Natural killer cell (primary cell): ENCODE measurements around the gene TAGLN2. TPM values are rescaled to one million over a fixed set of nuclear protein-coding genes. Genes with fewer than 3 reads are reported as not detected.

Source experiments
- ATAC-seq, 3 donors: fragments of 150-1000 bp in 2 of 3; fragments of 200-7000 bp in 1 of 3; cut with Tn5 transposase; 1 replicate in 1 of 3; 2 replicates in 2 of 3; pipeline ENCODE4 v1.10.0; 2021; ENCODE audit warnings: mild to moderate bottlenecking in 2 of 3, moderate library complexity in 2 of 3
- DNase-seq, 2 donors: peaks; one replicate each; pipeline versions ENCODE4 v3.0.0 to v3.0.0-alpha.2; 2013 to 2021; ENCODE audit warnings: mixed read lengths in 1 of 2
- H3K27ac ChIP-seq: one replicate; pipeline ENCODE4 v1.5.1; 2013; ENCODE audit warnings: mild to moderate bottlenecking, low read length
- H3K27me3 ChIP-seq: one replicate; pipeline ENCODE4 v1.6.1; 2013; ENCODE audit warnings: low read length; ENCODE audit not compliant: control insufficient read depth, insufficient read depth
- H3K36me3 ChIP-seq: one replicate; pipeline ENCODE4 v1.6.1; 2013; ENCODE audit warnings: low read length; ENCODE audit not compliant: control insufficient read depth, insufficient read depth
- H3K4me1 ChIP-seq: one replicate; pipeline ENCODE4 v1.6.1; 2013; ENCODE audit warnings: low read length; ENCODE audit not compliant: control insufficient read depth, insufficient read depth
- H3K4me3 ChIP-seq: one replicate; pipeline ENCODE4 v1.5.1; 2013; ENCODE audit warnings: low read length
- H3K9me3 ChIP-seq: one replicate; pipeline ENCODE4 v1.6.1; 2013; ENCODE audit warnings: low read length; ENCODE audit not compliant: control insufficient read depth, insufficient read depth
- H3K27ac Mint-ChIP-seq, 2 donors: one replicate each; pipeline ENCODE4 v1.8.0; 2022; ENCODE audit warnings: mild to moderate bottlenecking in 2 of 2, mixed read lengths in 2 of 2, moderate library complexity in 1 of 2
- H3K27me3 Mint-ChIP-seq, 2 donors: one replicate each; pipeline ENCODE4 v1.8.0; 2022; ENCODE audit warnings: low read depth in 2 of 2, mixed read lengths in 2 of 2
- H3K36me3 Mint-ChIP-seq: one replicate; pipeline ENCODE4 v1.8.0; 2022; ENCODE audit warnings: mixed read lengths
- H3K4me1 Mint-ChIP-seq, 2 donors: one replicate each; pipeline ENCODE4 v1.8.0; 2022; ENCODE audit warnings: mixed read lengths in 2 of 2
- H3K4me3 Mint-ChIP-seq: one replicate; pipeline ENCODE4 v1.8.0; 2022; ENCODE audit warnings: mild to moderate bottlenecking, moderate library complexity, mixed read lengths
- H3K9me3 Mint-ChIP-seq, 2 donors: one replicate each; pipeline ENCODE4 v1.8.0; 2022; ENCODE audit warnings: mixed read lengths in 2 of 2
- CTCF ChIP-seq: fragments of 200-600 bp; IDR thresholded peaks from one replicate; pipeline ENCODE4 v1.8.0; 2022; ENCODE audit warnings: antibody characterized with exemption
- WGBS: methylation state at CpG from one replicate; pipeline ENCODE4 v1.1.7; 2013; ENCODE audit warnings: missing lambda C conversion rate; ENCODE audit not compliant: insufficient coverage; 5-methylcytosine and 5-hydroxymethylcytosine counted together
- intact Hi-C: fragments of 100-400 bp; cut with micrococcal nuclease; formaldehyde crosslinking; loops from one replicate; pipeline ENCODE4 v1.14.2; 2022
- total RNA-seq, 4 donors: library from RNA; stranded (reverse); fragments of 120-200 nt in 1 of 4; gene quantifications; one replicate each; pipeline versions ENCODE4 v1.2.3 to v1.2.4, GENCODE V29; 2013 to 2022

TAGLN2 gene
- total RNA-seq, 3 donors from 2014 or later (not counting 1 experiment from before 2014, with no cell fraction given) = 344 to 394 (median 358) TPM

GRCh38 chr1:159936273-159936904 lies 11.1 kb upstream of the TAGLN2 start:
- H3K4me1 Mint-ChIP-seq = peaks cover 0 to 7% of the 10 kb centered on the region in 2 donors
- H3K36me3 ChIP-seq = no peaks in the 10 kb centered on the region
- H3K27me3 ChIP-seq = no peaks in the 10 kb centered on the region
- H3K9me3 Mint-ChIP-seq = no peaks in the 10 kb centered on the region
- no peaks in the 10 kb centered on the region for H3K9me3 ChIP-seq
- no peak overlapping the region for H3K27ac Mint-ChIP-seq
- intact Hi-C loops = loop anchor here (1.0 to 10.0 kb wide), 3 partner anchors 71 to 438 kb away; partner anchors contain the start of gene KCNJ9
- no peaks in the 10 kb centered on the region for H3K36me3 Mint-ChIP-seq
- peaks cover 24% of the 10 kb centered on the region for H3K4me1 ChIP-seq
- ATAC-seq (peak; percentile 80 to 99 (median 94)), DNase-seq (peak; percentile 83 to 89)
- H3K4me3 Mint-ChIP-seq = no peak overlapping the region
- WGBS = 33% methylated on average over 16 of the region's 16 CpGs
- no peak overlapping the region for H3K4me3 ChIP-seq
- no peak overlapping the region for H3K27ac ChIP-seq
- peak; percentile 97 for TF ChIP-seq CTCF
- peaks cover 20 to 22% of the 10 kb centered on the region in 2 donors for H3K27me3 Mint-ChIP-seq

GRCh38 chr1:159935719-159936272 lies 10.5 kb upstream of the TAGLN2 start:
- Mint-ChIP-seq H3K4me3 (no peak overlapping the region), H3K36me3 (no peaks in the 10 kb centered on the region), H3K27me3 (peaks cover 17 to 20% of the 10 kb centered on the region in 2 donors), H3K27ac (no peak overlapping the region), H3K9me3 (no peaks in the 10 kb centered on the region), H3K4me1 (peaks cover 0 to 7% of the 10 kb centered on the region in 2 donors)
- Histone ChIP-seq H3K27ac (no peak overlapping the region), H3K36me3 (no peaks in the 10 kb centered on the region), H3K9me3 (no peaks in the 10 kb centered on the region), H3K4me1 (peaks cover 24% of the 10 kb centered on the region), H3K4me3 (no peak overlapping the region), H3K27me3 (no peaks in the 10 kb centered on the region)
- intact Hi-C loops = loop anchor here (1.0 to 10.0 kb wide), 3 partner anchors 72 to 439 kb away; partner anchors contain the start of gene KCNJ9
- DNase-seq (no peak), ATAC-seq (no peak)
- TF ChIP-seq CTCF = no peak
- 55% methylated on average over 4 of the region's 4 CpGs for WGBS

- DNase-seq (no peak), ATAC-seq (no peak)
- no peak for TF ChIP-seq CTCF
- Histone ChIP-seq H3K9me3 (no peaks in the 10 kb centered on the region), H3K4me3 (no peak overlapping the region), H3K4me1 (peaks cover 24% of the 10 kb centered on the region), H3K27me3 (no peaks in the 10 kb centered on the region), H3K27ac (no peak overlapping the region), H3K36me3 (no peaks in the 10 kb centered on the region)
- Mint-ChIP-seq H3K9me3 (no peaks in the 10 kb centered on the region), H3K27me3 (peaks cover 13 to 17% of the 10 kb centered on the region in 2 donors), H3K4me3 (no peak overlapping the region), H3K27ac (no peak overlapping the region), H3K4me1 (peaks cover 0 to 7% of the 10 kb centered on the region in 2 donors), H3K36me3 (no peaks in the 10 kb centered on the region)
- WGBS = 93% methylated on average over 11 of the region's 11 CpGs
- intact Hi-C loops = loop anchor here (5.0 to 10.0 kb wide), 2 partner anchors 147 to 439 kb away; partner anchors contain the start of gene KCNJ9
These were observed 10.0 kb upstream of the TAGLN2 start for GRCh38 chr1:159935305-159935704.
